GM18508 (cell line): ENCODE results near the gene LIPE.

Experiments used
- ATAC-seq: cut with Tn5 transposase; IDR thresholded peaks from one replicate; pipeline ENCODE4 v1.9.1; 2021; ENCODE audit warnings: moderate number of reproducible peaks; ENCODE audit not compliant: insufficient read depth, unreplicated experiment

The LIPE gene

DNA sequence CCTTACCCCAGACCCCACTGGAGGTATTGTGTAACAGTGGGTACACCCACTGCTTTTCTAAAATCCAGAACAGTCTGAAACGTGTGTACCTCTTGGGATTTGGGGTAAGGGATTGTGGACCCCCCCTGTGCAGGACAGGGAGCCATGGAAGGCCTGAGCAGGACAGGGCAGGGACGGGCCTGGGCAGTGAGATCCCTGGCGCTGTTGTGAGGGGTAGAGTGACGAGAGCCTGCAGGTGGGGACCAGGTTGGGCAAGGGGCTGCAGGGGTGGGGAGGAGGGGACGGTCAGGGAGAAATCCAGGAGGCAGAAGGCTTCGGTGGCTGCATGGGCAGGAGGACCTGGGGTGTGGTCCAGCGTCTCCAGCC lies 65.7 kb downstream of the LIPE start:
- ATAC-seq = no peak

GRCh38 chr19:42360787-42361544 lies 66.2 kb downstream of the LIPE start:
- no peak for ATAC-seq

DNA sequence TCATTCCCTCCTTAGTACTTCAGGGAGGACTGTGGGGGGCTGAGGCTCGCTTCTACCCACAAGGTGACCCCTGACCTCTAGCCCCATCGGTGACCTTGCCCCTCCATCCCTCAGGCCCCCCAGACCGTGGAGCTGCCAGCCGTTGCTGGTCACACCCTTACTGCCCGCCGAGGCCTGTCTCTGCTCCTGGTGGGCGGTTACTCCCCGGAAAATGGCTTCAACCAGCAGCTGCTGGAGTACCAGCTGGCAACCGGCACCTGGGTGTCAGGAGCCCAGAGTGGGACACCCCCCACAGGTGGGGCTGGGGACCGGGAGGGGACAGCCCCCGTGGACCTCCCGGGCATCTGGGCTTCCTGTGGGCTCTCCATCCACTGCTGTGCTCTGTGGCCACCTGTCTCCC lies 69.9 kb downstream of the LIPE start:
- ATAC-seq = no peak

DNA sequence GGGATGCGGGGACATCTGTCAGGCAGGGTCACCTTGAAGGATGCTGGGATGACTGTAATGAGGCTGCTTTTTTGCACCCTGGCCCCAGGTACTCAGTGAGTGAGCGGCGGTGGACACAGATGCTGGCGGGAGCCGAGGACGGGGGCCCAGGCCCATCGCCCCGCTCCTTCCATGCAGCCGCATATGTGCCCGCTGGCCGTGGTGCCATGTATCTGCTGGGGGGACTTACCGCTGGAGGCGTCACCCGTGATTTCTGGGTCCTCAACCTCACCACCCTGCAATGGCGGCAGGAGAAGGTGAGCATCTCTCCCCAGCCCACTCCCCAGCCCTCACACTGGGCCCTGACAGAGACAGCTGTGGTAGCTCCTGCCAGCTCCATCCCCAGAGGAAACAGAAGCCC lies 70.5 kb downstream of the LIPE start:
- ATAC-seq = no peak

DNA sequence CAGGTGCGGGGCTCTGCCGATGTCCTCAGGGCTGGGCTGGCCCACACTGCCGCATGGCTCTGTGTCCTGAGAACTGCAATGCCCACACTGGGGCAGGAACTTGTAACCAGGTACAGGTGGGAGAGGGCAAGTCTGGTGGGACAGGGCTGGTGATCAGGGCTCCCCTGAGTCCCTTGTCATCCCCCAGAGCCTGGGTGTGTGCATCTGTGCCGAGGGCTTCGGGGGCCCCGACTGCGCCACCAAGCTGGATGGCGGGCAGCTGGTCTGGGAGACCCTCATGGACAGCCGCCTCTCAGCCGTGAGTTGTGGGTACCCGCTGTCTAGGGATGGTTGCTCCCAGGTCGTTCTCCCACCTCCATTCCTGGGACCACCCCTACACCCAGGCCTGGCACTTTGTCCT lies 71.3 kb downstream of the LIPE start:
- ATAC-seq = no peak

- ATAC-seq = no peak
These were observed 73.7 kb downstream of the LIPE start for GRCh38 chr19:42353341-42354015.

DNA sequence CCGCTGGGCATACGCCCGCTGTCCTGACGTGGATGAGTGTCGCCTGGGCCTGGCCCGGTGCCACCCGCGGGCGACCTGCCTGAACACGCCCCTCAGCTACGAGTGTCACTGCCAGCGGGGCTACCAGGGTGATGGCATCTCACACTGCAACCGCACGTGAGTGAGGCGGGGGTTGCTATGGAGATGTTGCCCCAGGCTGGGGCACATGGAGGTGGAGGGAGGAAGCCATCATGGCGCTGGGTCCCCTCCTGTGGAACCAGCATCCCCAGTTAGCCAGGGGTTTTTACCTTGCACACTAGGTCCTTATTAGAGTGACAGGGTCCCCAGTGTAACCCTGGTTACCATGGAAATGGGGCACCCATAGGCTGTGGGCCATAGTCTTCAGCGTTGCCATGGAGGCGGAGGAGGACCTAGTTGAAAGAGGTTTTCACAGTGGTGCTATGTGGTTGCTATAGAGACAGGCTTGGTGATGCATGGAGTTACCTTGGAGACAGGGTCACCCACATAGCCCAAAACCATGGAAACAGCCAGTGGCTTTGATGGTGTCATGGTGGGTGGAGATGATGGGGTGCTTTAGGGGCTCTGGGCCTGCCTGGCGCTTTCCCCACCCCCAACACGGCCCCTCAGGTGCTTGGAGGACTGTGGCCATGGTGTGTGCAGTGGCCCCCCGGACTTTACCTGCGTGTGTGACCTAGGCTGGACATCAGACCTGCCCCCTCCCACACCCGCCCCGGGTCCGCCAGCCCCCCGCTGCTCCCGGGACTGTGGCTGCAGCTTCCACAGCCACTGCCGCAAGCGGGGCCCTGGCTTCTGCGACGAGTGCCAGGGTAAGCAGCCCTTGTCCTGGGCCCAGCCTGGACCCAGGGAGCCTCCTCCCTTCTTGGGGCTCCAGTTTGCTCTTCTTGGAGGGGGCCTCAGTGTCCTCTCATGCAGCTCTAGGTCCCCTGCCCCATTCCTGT lies 74.6 kb downstream of the LIPE start:
- ATAC-seq = no peak
